ENCODE results near the gene LIPT2. TPM values are rescaled to one million over a fixed set of nuclear protein-coding genes. Genes with fewer than 3 reads are reported as not detected.
A peak's percentile ranks its signal among the peaks of the same experiment; 100 is the strongest.

Gene LIPT2
- total RNA-seq, 4 donors from 2014 or later = 0.45 to 3.4 (median 3.1) TPM

GRCh38 chr11:74462631-74463030 lies 30.9 kb downstream of the LIPT2 start:
- Histone ChIP-seq H3K4me3 (no peak overlapping the region), H3K4me1 (peaks cover 0 to 44% (median 5%) of the 10 kb centered on the region in 3 donors), H3K9me3 (no peaks in the 10 kb centered on the region), H3K27ac (peak overlapping the region in 2 of 4 donors; percentile 35 to 54), H3K27me3 (peaks cover 3% of the 10 kb centered on the region), H3K36me3 (no peaks in the 10 kb centered on the region)
- no peak for ATAC-seq
- no peak for TF ChIP-seq CTCF (IDR thresholded peaks at IDR 0.05)
- TF ChIP-seq POLR2AphosphoS5 (IDR thresholded peaks at IDR 0.05) = no peak
- TF ChIP-seq POLR2A (IDR thresholded peaks at IDR 0.05) = no peak
- TF ChIP-seq EP300 (IDR thresholded peaks at IDR 0.05) = no peak
- WGBS, 2 donors (ENCODE audit: low coverage in 1 of 2) = 67 to 77% methylated on average over 1 to 5 of the region's 5 CpGs

GRCh38 chr11:74462009-74462408 lies 31.5 kb downstream of the LIPT2 start:
- H3K4me3 ChIP-seq = peak overlapping the region in 1 of 2 donors; percentile 24
- no peaks in the 10 kb centered on the region for H3K9me3 ChIP-seq
- peak; percentile 84 for ATAC-seq
- WGBS, 2 donors (ENCODE audit: low coverage in 1 of 2) = 40% methylated on average over 2 of the region's 2 CpGs; no CpG with 5 or more reads in 1 of the 2 donors
- H3K4me1 ChIP-seq = peaks cover 0 to 37% (median 0%) of the 10 kb centered on the region in 3 donors
- H3K27me3 ChIP-seq = no peaks in the 10 kb centered on the region
- TF ChIP-seq POLR2AphosphoS5 (IDR thresholded peaks at IDR 0.05) (no peak), EP300 (IDR thresholded peaks at IDR 0.05) (no peak), CTCF (IDR thresholded peaks at IDR 0.05) (no peak), POLR2A (IDR thresholded peaks at IDR 0.05) (no peak)
- H3K27ac ChIP-seq = peak overlapping the region in 3 of 4 donors; percentile 11 to 68 (median 54)
- peaks cover 0 to 4% of the 10 kb centered on the region in 2 donors for H3K36me3 ChIP-seq

GRCh38 chr11:74460481-74461154 lies 32.9 kb downstream of the LIPT2 start:
- peak; percentile 46 for ATAC-seq
- TF ChIP-seq EP300 (IDR thresholded peaks at IDR 0.05) = no peak
- no peak for TF ChIP-seq CTCF (IDR thresholded peaks at IDR 0.05)
- TF ChIP-seq POLR2A (IDR thresholded peaks at IDR 0.05) = no peak
- no peaks in the 10 kb centered on the region for H3K27me3 ChIP-seq
- H3K27ac ChIP-seq = peak overlapping the region in 3 of 4 donors; percentile 37 to 68 (median 54)
- H3K4me1 ChIP-seq = peaks cover 0 to 28% (median 0%) of the 10 kb centered on the region in 3 donors
- peak overlapping the region in 1 of 2 donors; percentile 2 for H3K4me3 ChIP-seq
- WGBS, 2 donors (ENCODE audit: low coverage in 1 of 2) = 37 to 75% methylated on average over 2 of the region's 2 CpGs
- peaks cover 0 to 5% of the 10 kb centered on the region in 2 donors for H3K36me3 ChIP-seq
- H3K9me3 ChIP-seq = no peaks in the 10 kb centered on the region

GRCh38 chr11:74460065-74460464 lies 33.5 kb downstream of the LIPT2 start:
- no peaks in the 10 kb centered on the region for H3K27me3 ChIP-seq
- no peak for ATAC-seq
- no peaks in the 10 kb centered on the region for H3K9me3 ChIP-seq
- TF ChIP-seq POLR2AphosphoS5 (IDR thresholded peaks at IDR 0.05) = no peak
- no peak for TF ChIP-seq CTCF (IDR thresholded peaks at IDR 0.05)
- no peak for TF ChIP-seq EP300 (IDR thresholded peaks at IDR 0.05)
- TF ChIP-seq POLR2A (IDR thresholded peaks at IDR 0.05) = no peak
- H3K4me1 ChIP-seq = peaks cover 0 to 28% (median 0%) of the 10 kb centered on the region in 3 donors
- WGBS, 2 donors (ENCODE audit: low coverage in 1 of 2) = 77 to 100% methylated on average over 2 to 4 of the region's 4 CpGs
- peak overlapping the region in 1 of 4 donors; percentile 54 for H3K27ac ChIP-seq
- peak overlapping the region in 1 of 2 donors; percentile 2 for H3K4me3 ChIP-seq
- H3K36me3 ChIP-seq = peaks cover 0 to 5% of the 10 kb centered on the region in 2 donors

GRCh38 chr11:74459584-74459983 lies 33.9 kb downstream of the LIPT2 start:
- peaks cover 0 to 28% (median 0%) of the 10 kb centered on the region in 3 donors for H3K4me1 ChIP-seq
- H3K9me3 ChIP-seq = no peaks in the 10 kb centered on the region
- H3K36me3 ChIP-seq = peaks cover 0 to 5% of the 10 kb centered on the region in 2 donors
- ATAC-seq = no peak
- 0 to 57% methylated on average over 1 of the region's 1 CpG for WGBS, 2 donors (ENCODE audit: low coverage in 1 of 2)
- no peak overlapping the region for H3K4me3 ChIP-seq
- H3K27me3 ChIP-seq = no peaks in the 10 kb centered on the region
- TF ChIP-seq POLR2A (IDR thresholded peaks at IDR 0.05) (no peak), EP300 (IDR thresholded peaks at IDR 0.05) (no peak), POLR2AphosphoS5 (IDR thresholded peaks at IDR 0.05) (no peak), CTCF (IDR thresholded peaks at IDR 0.05) (no peak)
- no peak overlapping the region for H3K27ac ChIP-seq
